K562 (cell line): ENCODE data around the gene LMO7. TPM values are rescaled to one million over a fixed set of nuclear protein-coding genes. Genes with fewer than 3 reads are reported as not detected.

ENCODE experiments used
- ATAC-seq: fragments of 200-7000 bp; cut with Tn5 transposase; 3 replicates; pipeline ENCODE4 v1.9.1; 2020; ENCODE audit warnings: moderate library complexity
- BruUV-seq: library from RNA; stranded (reverse); fragments of 400-500 nt; replicated peaks from 2 replicates; lab custom pipeline; 2021; lab: Mats Ljungman, UMichigan
- CTCF ChIA-PET: fragments of 300-600 bp; formaldehyde crosslinking; extraction: SDS; loops from one replicate; lab custom pipeline; 2021; ENCODE audit warnings: low intra/inter-chr PET ratio; lab: Yijun Ruan, JAX
- POLR2A ChIA-PET: fragments of 300-600, 350-650 bp; sonication (Branson Sonifier 250); formaldehyde crosslinking; extraction: SDS; loops from one replicate; lab custom pipeline; 2021; ENCODE audit warnings: antibody characterized with exemption, inconsistent platforms; lab: Yijun Ruan, JAX
- DNase-seq, 4 experiments: peaks; one replicate each; pipeline versions ENCODE4 v3.0.0 to v3.0.0-alpha.2; 2011 to 2018; ENCODE audit warnings: low spot score in 3 of 4, mixed read lengths in 3 of 4; ENCODE audit errors: extremely low read depth in 1 of 4
- FAIRE-seq: peaks from 2 replicates; lab custom pipeline; 2011; peaks lifted over from hg19 to GRCh38; lab: Jason Lieb, UNC
- H2AFZ ChIP-seq: 2 replicates; pipeline ENCODE4 v1.6.0; 2011; ENCODE audit warnings: low read depth, low read length, control low read depth, inconsistent platforms
- H3K27ac ChIP-seq: fragments of 200-600 bp; 3 replicates; pipeline ENCODE4 v1.8.0; 2011; ENCODE audit warnings: low read depth, mild to moderate bottlenecking, control low read depth, inconsistent platforms, low read length, moderate library complexity, mixed read lengths; ENCODE audit errors: extremely low read depth
- H3K27me3 ChIP-seq, 2 experiments: fragments of 300-600 bp in 1 of 2; 2 replicates in 1 of 2; 3 replicates in 1 of 2; pipeline versions ENCODE4 v1.6.0 to v1.8.0; 2011; ENCODE audit warnings: inconsistent platforms in 2 of 2, low read length in 2 of 2, mild to moderate bottlenecking in 1 of 2, mixed read lengths in 1 of 2, moderate library complexity in 1 of 2; ENCODE audit not compliant: control insufficient read depth in 2 of 2, insufficient read depth in 2 of 2
- H3K36me3 ChIP-seq: fragments of 300-600 bp; 3 replicates; pipeline ENCODE4 v1.8.0; 2011; ENCODE audit warnings: mild to moderate bottlenecking, low read length, inconsistent platforms; ENCODE audit not compliant: control insufficient read depth, insufficient read depth
- H3K4me1 ChIP-seq, 2 experiments: fragments of 200-600 bp in 1 of 2; replicated peaks in 1 of 2; 2 replicates in 1 of 2; 3 replicates in 1 of 2; pipeline versions ENCODE4 v1.5.1 to v1.8.0; 2011; ENCODE audit warnings: inconsistent platforms in 2 of 2, low read length in 2 of 2, mild to moderate bottlenecking in 1 of 2, mixed read lengths in 1 of 2, moderate library complexity in 1 of 2; ENCODE audit not compliant: control insufficient read depth in 2 of 2, insufficient read depth in 2 of 2
- H3K4me2 ChIP-seq: 2 replicates; pipeline ENCODE4 v1.6.1; 2011; ENCODE audit warnings: low read length, control low read depth, inconsistent platforms, mixed read lengths; ENCODE audit not compliant: insufficient read depth
- H3K4me3 ChIP-seq: fragments of 200-600 bp; sonication (generic), shearing (Covaris generic); 2 replicates; pipeline ENCODE4 v1.5.1; 2016; ENCODE audit warnings: control low read depth, inconsistent platforms
- H3K79me2 ChIP-seq: fragments of 200-600 bp; 3 replicates; pipeline ENCODE4 v1.8.0; 2011; ENCODE audit warnings: low read length, inconsistent platforms; ENCODE audit not compliant: control insufficient read depth, insufficient read depth
- H3K9ac ChIP-seq, 2 experiments: 2 replicates each; pipeline versions ENCODE4 v1.6.0 to v1.6.1; 2011; ENCODE audit warnings: low read depth in 2 of 2, low read length in 2 of 2, control low read depth in 1 of 2, inconsistent platforms in 1 of 2, mild to moderate bottlenecking in 1 of 2, mixed read lengths in 1 of 2; ENCODE audit not compliant: insufficient read depth in 1 of 2
- H3K9me1 ChIP-seq: one replicate; pipeline ENCODE4 v1.6.0; 2011; ENCODE audit warnings: inconsistent platforms, mild to moderate bottlenecking, low read length, moderate library complexity; ENCODE audit not compliant: control insufficient read depth, insufficient read depth
- H3K9me3 ChIP-seq: replicated peaks from 2 replicates; pipeline ENCODE4 v1.5.1; 2011; ENCODE audit warnings: low read depth, low read length, inconsistent platforms; ENCODE audit not compliant: control insufficient read depth, insufficient read depth
- H4K20me1 ChIP-seq: replicated peaks from 2 replicates; pipeline ENCODE4 v1.6.1; 2011; ENCODE audit warnings: low read length, inconsistent platforms, mixed read lengths; ENCODE audit not compliant: control insufficient read depth, insufficient read depth
- EWSR1 ChIP-seq: fragments of 450-650 bp; IDR thresholded peaks from 2 replicates; pipeline ENCODE4 v1.6.1; 2018; ENCODE audit warnings: borderline replicate concordance, mild to moderate bottlenecking, low read depth, moderate library complexity; ENCODE audit not compliant: partially characterized antibody
- MAZ ChIP-seq, 2 experiments: fragments of 450-650 bp in 1 of 2; sonication (generic) in 1 of 2; formaldehyde crosslinking; IDR thresholded peaks in 1 of 2; conservative IDR thresholded peaks in 1 of 2; 2 replicates each; pipeline versions ENCODE4 v1.4.0 to v1.5.0; 2020; ENCODE audit warnings: mild to moderate bottlenecking in 1 of 2, missing genetic modification reagents in 1 of 2
- MBD2 ChIP-seq: sonication (generic); IDR thresholded peaks from 2 replicates; pipeline ENCODE4 v1.6.1; 2016; ENCODE audit warnings: low read depth, borderline replicate concordance
- MEF2D ChIP-seq: conservative IDR thresholded peaks from 2 replicates; pipeline ENCODE4 v1.6.1; 2016; ENCODE audit warnings: low read depth, missing genetic modification characterization, missing compliant biosample characterization
- RNF2 ChIP-seq: sonication (generic); IDR thresholded peaks from 2 replicates; pipeline ENCODE4 v1.6.1; 2016
- ZZZ3 ChIP-seq: fragments of 450-650 bp; IDR thresholded peaks from 2 replicates; pipeline ENCODE4 v1.6.1; 2016; ENCODE audit warnings: antibody characterized with exemption, mild to moderate bottlenecking, moderate library complexity
- WGBS: fragments of 100-300 bp; shearing (Covaris generic); methylation state at CpG from one replicate; pipeline ENCODE4 v1.1.6; 2016; ENCODE audit warnings: low coverage, mixed read lengths; ENCODE audit not compliant: insufficient coverage; ENCODE audit errors: missing lambda C conversion rate; 5-methylcytosine and 5-hydroxymethylcytosine counted together
- in situ Hi-C: fragments of 300-500 bp; cut with MboI; formaldehyde crosslinking; loops from 4 replicates; pipeline ENCODE4 v1.15.0; 2018; ENCODE audit warnings: inconsistent platforms, mixed read lengths
- intact Hi-C: fragments of 100-400 bp; cut with micrococcal nuclease; formaldehyde crosslinking; loops from 2 replicates; pipeline ENCODE4 v1.14.2; 2022
- polyA plus RNA-seq, 8 experiments: library from polyadenylated mRNA; depleted of rRNA in 4 of 8; stranded (reverse) in 5 of 8; unstranded in 3 of 8; fragments of >200 nt; fragmentation: Nextera tagmentation in 2 of 8; fragmentation: Illumina TruSeq in 1 of 8; extraction: Ambion mirVana in 2 of 8; extraction: Trizol in 1 of 8; gene quantifications; 2 replicates each; pipeline versions ENCODE4 v1.2.1 to v1.2.3, GENCODE V29; 2011 to 2014; ENCODE audit warnings: inconsistent platforms in 1 of 8, missing spikeins in 1 of 8
- total RNA-seq, 7 experiments: library from RNA; depleted of rRNA in 6 of 7; stranded (reverse); fragments of >200 nt in 6 of 7; fragmentation: Illumina TruSeq in 2 of 7; extraction: Trizol in 2 of 7; gene quantifications; 2 replicates each; pipeline versions ENCODE4 v1.2.1 to v1.2.3, GENCODE V29; 2011 to 2021; ENCODE audit warnings: low replicate concordance in 1 of 7
- TF ChIP-seq, protein P1 (sequence below): IDR thresholded peaks from 2 replicates; pipeline ENCODE4 v1.6.1; 2014; ENCODE audit warnings: antibody characterized with exemption
- TF ChIP-seq, protein P2 (sequence below): sonication (generic); formaldehyde crosslinking; IDR thresholded peaks from 2 replicates; pipeline ENCODE4 v1.8.1; 2023; ENCODE audit warnings: mild to moderate bottlenecking, missing genetic modification reagents, moderate library complexity

The LMO7 gene
- total and polyA plus RNA-seq, 9 of the 15 experiments (the other 6 are each of a cell fraction or from before 2014, with no cell fraction given), result 0.42 to 4.3 (median 1.7) TPM

DNA sequence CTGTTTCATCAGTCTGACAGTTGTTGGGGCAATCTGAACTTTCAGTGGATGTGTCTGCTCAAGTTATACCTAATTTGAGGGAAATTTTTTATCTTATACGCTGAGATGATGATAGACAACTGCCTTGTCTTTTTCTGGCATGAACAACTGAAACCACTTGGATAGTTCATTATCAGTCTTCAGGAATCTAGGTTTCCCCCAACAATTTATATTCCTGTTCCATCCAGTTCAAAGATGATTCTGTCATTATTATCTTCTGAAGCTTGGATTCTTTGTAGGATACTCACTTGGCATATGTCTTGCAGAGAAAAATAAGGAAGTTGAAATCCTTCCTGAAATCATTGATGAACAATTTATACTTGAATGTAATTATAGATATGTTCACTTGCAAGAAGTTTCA is 193.7 kb downstream of the LMO7 start (continued):
- TF ChIP-seq, protein P1, sequence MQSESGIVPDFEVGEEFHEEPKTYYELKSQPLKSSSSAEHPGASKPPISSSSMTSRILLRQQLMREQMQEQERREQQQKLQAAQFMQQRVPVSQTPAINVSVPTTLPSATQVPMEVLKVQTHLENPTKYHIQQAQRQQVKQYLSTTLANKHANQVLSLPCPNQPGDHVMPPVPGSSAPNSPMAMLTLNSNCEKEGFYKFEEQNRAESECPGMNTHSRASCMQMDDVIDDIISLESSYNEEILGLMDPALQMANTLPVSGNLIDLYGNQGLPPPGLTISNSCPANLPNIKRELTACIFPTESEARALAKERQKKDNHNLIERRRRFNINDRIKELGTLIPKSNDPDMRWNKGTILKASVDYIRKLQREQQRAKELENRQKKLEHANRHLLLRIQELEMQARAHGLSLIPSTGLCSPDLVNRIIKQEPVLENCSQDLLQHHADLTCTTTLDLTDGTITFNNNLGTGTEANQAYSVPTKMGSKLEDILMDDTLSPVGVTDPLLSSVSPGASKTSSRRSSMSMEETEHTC, result no peak
- no peak for TF ChIP-seq EWSR1
- TF ChIP-seq RNF2, result no peak

DNA sequence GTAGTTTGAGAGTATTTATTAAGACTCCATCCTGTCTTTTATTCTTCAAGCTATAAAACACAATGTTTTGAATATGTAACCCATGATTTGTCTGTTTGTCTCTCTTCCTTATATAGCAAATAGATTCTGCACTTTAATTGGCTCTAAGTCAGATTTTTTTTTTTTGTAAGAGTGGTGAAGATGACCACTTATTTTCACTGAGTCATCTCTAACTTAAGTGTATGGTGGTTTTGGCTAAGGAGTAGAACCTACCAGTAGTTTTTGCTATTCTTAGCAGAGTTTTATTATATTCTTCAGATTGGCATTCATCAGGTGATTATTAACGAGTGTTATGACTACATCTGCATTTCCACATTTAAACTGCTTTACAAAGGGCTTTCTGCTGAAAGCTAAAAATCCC is 194.7 kb downstream of the LMO7 start:
- Histone ChIP-seq H3K9ac (no peak overlapping the region), H4K20me1 (no peaks in the 10 kb centered on the region), H3K79me2 (no peaks in the 10 kb centered on the region), H3K4me3 (no peak overlapping the region), H3K27ac (no peak overlapping the region), H3K9me1 (no peaks in the 10 kb centered on the region), H3K9me3 (no peaks in the 10 kb centered on the region), H3K36me3 (no peaks in the 10 kb centered on the region), H2AFZ (no peak overlapping the region), H3K27me3 (no peaks in the 10 kb centered on the region), H3K4me2 (no peak overlapping the region), H3K4me1 (no peaks in the 10 kb centered on the region)
- BruUV-seq, result no TSS peak
- ATAC-seq (no peak), DNase-seq (no peak), FAIRE-seq (no peak)
- WGBS, result 0% methylated on average over 1 of the region's 1 CpG
- ChIA-PET POLR2A (interaction anchor here (1.1 kb wide), 1 partner anchor 34 kb away, joined by 5 read pairs; no protein-coding TSS in a partner anchor), CTCF (no interaction called here)
- in situ Hi-C loops, result no loop called here
- intact Hi-C loops, result no loop called here
- TF ChIP-seq, protein P2, sequence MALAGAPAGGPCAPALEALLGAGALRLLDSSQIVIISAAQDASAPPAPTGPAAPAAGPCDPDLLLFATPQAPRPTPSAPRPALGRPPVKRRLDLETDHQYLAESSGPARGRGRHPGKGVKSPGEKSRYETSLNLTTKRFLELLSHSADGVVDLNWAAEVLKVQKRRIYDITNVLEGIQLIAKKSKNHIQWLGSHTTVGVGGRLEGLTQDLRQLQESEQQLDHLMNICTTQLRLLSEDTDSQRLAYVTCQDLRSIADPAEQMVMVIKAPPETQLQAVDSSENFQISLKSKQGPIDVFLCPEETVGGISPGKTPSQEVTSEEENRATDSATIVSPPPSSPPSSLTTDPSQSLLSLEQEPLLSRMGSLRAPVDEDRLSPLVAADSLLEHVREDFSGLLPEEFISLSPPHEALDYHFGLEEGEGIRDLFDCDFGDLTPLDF (CRISPR knock-in tag), result no peak
- TF ChIP-seq MBD2 (no peak), MAZ (CRISPR knock-in tag; conservative IDR thresholded peaks at IDR 0.05 in 1 of 2, IDR thresholded peaks at IDR 0.05 in 1 of 2) (no peak), MEF2D (tag) (no peak), ZZZ3 (no peak)
